ENCODE measurements around the gene UROS.

GRCh38 chr10:125797424-125797823 lies 25.6 kb downstream of the UROS start:
- no peak for TF ChIP-seq MXI1 (IDR thresholded peaks at IDR 0.05; ENCODE audit: low read depth, low read length)
- TF ChIP-seq, protein P1, sequence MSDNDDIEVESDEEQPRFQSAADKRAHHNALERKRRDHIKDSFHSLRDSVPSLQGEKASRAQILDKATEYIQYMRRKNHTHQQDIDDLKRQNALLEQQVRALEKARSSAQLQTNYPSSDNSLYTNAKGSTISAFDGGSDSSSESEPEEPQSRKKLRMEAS (IDR thresholded peaks at IDR 0.05; ENCODE audit: low read depth), result no peak
